Left lobe of liver (tissue), 2 donors: ENCODE results near the gene COL21A1. TPM values are rescaled to one million over a fixed set of nuclear protein-coding genes. Genes with fewer than 3 reads are reported as not detected.
"Not testable (repeated sequence)": the region's sequence is repeated elsewhere in the genome, so short reads cannot be mapped to it uniquely, and the experiment has no call there.

Source experiments
- ATAC-seq: fragments of 200-7000 bp; cut with Tn5 transposase; one replicate; pipeline ENCODE4 v1.9.1; 2020; ENCODE audit warnings: mild to moderate bottlenecking, moderate library complexity
- DNase-seq: peaks from one replicate; pipeline ENCODE4 v3.0.0-alpha.2; 2020; ENCODE audit warnings: low spot score
- total RNA-seq: library from RNA; stranded (reverse); gene quantifications from one replicate; pipeline ENCODE4 v1.2.1, GENCODE V29; 2021
- donor health status: DM: no; HTN: no; CAD: no; lungs with moderate emphysema.
- donor health status: DM: no; HTN: yes; CAD: no.

The COL21A1 gene
- total RNA-seq, 1 donor from 2014 or later = 0.43 TPM

DNA sequence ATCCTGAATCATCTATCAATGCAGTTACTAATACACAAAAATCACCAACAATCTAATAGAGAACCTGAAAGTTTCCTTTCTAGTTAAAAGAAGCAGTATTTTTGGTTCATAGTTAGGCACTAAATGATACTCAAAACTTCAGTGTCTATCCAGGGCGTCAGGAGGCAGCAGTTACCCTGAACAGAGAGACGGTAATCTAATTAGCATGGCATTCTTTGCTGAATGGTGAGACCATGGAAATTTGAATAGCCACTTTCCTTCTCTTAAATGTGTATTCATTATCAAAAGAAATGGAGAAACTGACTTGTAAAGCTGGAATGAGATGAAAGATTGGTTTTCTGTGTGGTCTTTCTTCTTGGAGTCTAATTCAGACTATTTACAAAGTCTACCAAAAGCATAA is 225.4 kb downstream of the COL21A1 start:
- DNase-seq = no peak
- no peak for ATAC-seq

DNA sequence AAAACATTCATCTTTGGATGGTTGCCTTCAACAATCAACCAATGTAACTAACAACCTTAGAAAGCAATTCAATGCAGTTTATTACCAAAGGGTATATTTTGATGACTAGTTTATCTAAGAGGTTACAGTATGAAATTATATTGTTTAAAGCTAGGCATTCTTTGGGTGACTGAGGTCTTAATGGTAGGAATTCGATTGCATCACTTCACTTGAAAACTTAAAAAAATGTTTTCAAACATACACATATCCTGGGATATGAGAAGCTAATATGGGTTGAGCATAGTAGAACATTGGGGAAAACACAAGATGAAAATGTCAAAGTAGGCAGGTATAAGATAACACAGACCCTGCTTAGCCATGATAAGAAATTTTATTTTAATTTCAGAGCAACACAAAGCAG is 227.4 kb downstream of the COL21A1 start:
- DNase-seq (no peak), ATAC-seq (no peak)

DNA sequence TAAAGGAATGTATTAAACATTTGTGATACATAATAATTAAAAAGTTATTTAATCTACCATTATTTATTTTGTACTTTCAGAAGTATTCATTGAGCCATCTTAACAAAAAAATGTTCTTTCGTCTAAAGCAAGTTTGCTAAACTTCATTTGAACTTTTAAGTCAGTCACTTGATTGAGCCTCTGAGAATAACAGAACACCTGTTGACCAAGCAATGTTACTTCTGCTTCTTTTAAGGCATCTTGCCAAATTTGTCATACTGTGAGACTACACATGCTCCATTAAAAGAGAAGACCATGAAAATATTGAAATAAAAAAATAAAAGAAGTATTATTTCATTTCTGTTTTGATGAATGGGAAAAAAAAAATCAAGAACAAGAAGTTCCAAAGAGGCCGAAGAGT is 230.2 kb downstream of the COL21A1 start:
- ATAC-seq = no peak
- DNase-seq = no peak

- DNase-seq, ATAC-seq: not testable (repeated sequence)
Measured at GRCh38 chr6:56014039-56014438, 233.3 kb downstream of the COL21A1 start.

DNA sequence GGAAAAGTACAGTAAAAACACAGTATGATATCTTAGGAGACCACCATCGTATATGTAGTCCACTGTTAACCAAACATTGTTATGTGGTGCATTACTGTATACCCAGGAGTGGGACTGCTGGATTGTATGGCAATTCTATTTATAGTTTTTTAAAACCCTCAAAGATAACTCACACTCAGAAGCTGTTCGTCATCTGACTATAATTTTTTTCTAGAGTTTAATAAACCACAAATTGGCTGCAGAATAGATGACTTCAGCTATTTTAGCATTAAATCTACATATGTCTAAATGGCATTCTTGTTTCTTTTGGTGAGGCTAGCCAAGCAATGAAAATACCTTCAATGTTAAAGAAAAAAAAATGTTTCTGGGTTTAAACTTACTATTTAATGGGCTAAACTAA is 237.7 kb downstream of the COL21A1 start:
- DNase-seq (no peak), ATAC-seq (no peak)
